Hematopoietic multipotent progenitor cell treated with erythropoietin and hydrocortisone succinate and interleukin-3 and kit ligand, for 17 days (in vitro differentiated cells): Measurements from ENCODE around the gene ARF1.

Experiments used
- DNase-seq: peaks from one replicate; pipeline ENCODE4 v3.0.0-alpha.2; 2015; ENCODE audit warnings: low spot score

ARF1 gene

GRCh38 chr1:228082214-228082917 lies at the start of gene ARF1:
ARF1 (plus strand) TSS chr1:228082708; CDS start chr1:228097115, 14,407 bp downstream.
- DNase-seq, result peak; percentile 97

GRCh38 chr1:228033376-228033775 lies 49.1 kb upstream of the ARF1 start:
- no peak for DNase-seq

GRCh38 chr1:228034954-228035837 lies 47.3 kb upstream of the ARF1 start:
- DNase-seq, result no peak

- DNase-seq, result no peak
Observed at GRCh38 chr1:228035844-228036243, 46.7 kb upstream of the ARF1 start.

GRCh38 chr1:228036701-228037231 lies 45.7 kb upstream of the ARF1 start:
- DNase-seq, result no peak

GRCh38 chr1:228037401-228038386 lies 44.8 kb upstream of the ARF1 start:
- no peak for DNase-seq

- no peak for DNase-seq
Observed at GRCh38 chr1:228038387-228039005, 44.0 kb upstream of the ARF1 start.

GRCh38 chr1:228039006-228039903 lies 43.3 kb upstream of the ARF1 start:
- no peak for DNase-seq

GRCh38 chr1:228039986-228040385 lies 42.5 kb upstream of the ARF1 start:
- no peak for DNase-seq

GRCh38 chr1:228041316-228041715 lies 41.2 kb upstream of the ARF1 start:
- DNase-seq, result no peak

GRCh38 chr1:228042508-228042907 lies 40.0 kb upstream of the ARF1 start:
- no peak for DNase-seq

- DNase-seq, result no peak
Observed at GRCh38 chr1:228043281-228043848, 39.1 kb upstream of the ARF1 start.

GRCh38 chr1:228044961-228045360 lies 37.5 kb upstream of the ARF1 start:
- DNase-seq, result no peak

- DNase-seq, result no peak
Observed at GRCh38 chr1:228045405-228045804, 37.1 kb upstream of the ARF1 start.

GRCh38 chr1:228045871-228046270 lies 36.6 kb upstream of the ARF1 start:
- no peak for DNase-seq

- DNase-seq, result no peak
Observed at GRCh38 chr1:228046421-228047182, 35.9 kb upstream of the ARF1 start.

GRCh38 chr1:228047183-228047466 lies 35.4 kb upstream of the ARF1 start:
- no peak for DNase-seq

- DNase-seq, result no peak
Observed at GRCh38 chr1:228048120-228048519, 34.4 kb upstream of the ARF1 start.

- DNase-seq, result no peak
Observed at GRCh38 chr1:228048659-228049298, 33.7 kb upstream of the ARF1 start.
